Cardiac ventricle fibroblast (primary cell): ENCODE data around the gene UGT2B10. TPM values are rescaled to one million over a fixed set of nuclear protein-coding genes. Genes with fewer than 3 reads are reported as not detected.

Experiments used
- total RNA-seq: library from RNA; depleted of rRNA; stranded (reverse); fragments of >200 nt; gene quantifications from 2 replicates; pipeline ENCODE4 v1.2.3, GENCODE V29; 2015

Gene UGT2B10
- not detected in 2 replicates for total RNA-seq

DNA sequence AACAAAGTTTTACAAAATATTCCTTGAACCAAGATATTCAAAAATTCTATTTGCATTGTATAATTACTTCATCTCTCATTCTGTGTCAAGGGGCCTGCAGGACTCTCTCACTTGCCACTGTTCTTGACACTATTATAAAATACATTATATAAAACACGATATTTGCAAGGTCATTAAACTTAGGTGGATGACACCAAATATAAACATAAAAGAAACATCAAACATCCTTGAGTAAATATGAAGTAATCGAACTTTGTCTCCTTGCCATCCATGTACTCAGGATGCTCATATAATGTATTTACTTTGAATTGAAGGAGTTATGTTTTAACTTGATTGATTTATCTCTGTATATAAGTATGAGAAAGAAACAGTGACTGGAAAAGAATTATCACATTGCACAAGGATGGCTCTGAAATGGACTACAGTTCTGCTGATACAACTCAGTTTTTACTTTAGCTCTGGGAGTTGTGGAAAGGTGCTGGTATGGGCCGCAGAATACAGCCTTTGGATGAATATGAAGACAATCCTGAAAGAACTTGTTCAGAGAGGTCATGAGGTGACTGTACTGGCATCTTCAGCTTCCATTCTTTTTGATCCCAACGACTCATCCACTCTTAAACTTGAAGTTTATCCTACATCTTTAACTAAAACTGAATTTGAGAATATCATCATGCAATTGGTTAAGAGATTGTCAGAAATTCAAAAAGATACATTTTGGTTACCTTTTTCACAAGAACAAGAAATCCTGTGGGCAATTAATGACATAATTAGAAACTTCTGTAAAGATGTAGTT is at the start of gene UGT2B10:
Gene UGT2B10, plus strand, starts transcription at position 378 of the 793 bp plus-strand sequence. Its CDS starts 26 bp downstream, at position 404.

Other genes starting within 250 kb of the UGT2B10 start
- gene UGT2B17, start 239.7 kb upstream of the UGT2B10 start, total RNA-seq: not detected in 2 replicates
- not detected in 2 replicates for gene UGT2B15, start 145.3 kb upstream of the UGT2B10 start, total RNA-seq
- not detected in 2 replicates for gene UGT2A3, start 135.8 kb downstream of the UGT2B10 start, total RNA-seq